GM23248 (cell line): ENCODE data around the gene SMIM36. TPM values are rescaled to one million over a fixed set of nuclear protein-coding genes. Genes with fewer than 3 reads are reported as not detected.
A peak's percentile ranks its signal among the peaks of the same experiment; 100 is the strongest.

Source experiments
- DNase-seq: peaks from one replicate; pipeline ENCODE4 v3.0.0-alpha.2; 2015
- H2AFZ ChIP-seq: fragments of 200-600 bp; sonication (generic); 2 replicates; pipeline ENCODE4 v1.6.1; 2016; ENCODE audit warnings: antibody characterized with exemption
- H3F3A ChIP-seq: fragments of 200-600 bp; sonication (generic); 2 replicates; pipeline ENCODE4 v1.6.1; 2016; ENCODE audit warnings: mild to moderate bottlenecking, antibody characterized with exemption, mixed run types; ENCODE audit not compliant: insufficient read depth
- H3K27ac ChIP-seq: fragments of 200-600 bp; sonication (generic); 2 replicates; pipeline ENCODE4 v1.5.1; 2016; ENCODE audit warnings: mild to moderate bottlenecking
- H3K27me3 ChIP-seq: fragments of 200-600 bp; sonication (generic); replicated peaks from 2 replicates; pipeline ENCODE4 v1.6.1; 2016; ENCODE audit warnings: mild to moderate bottlenecking; ENCODE audit not compliant: insufficient read depth
- H3K36me3 ChIP-seq: fragments of 200-600 bp; sonication (generic); 2 replicates; pipeline ENCODE4 v1.6.1; 2016; ENCODE audit warnings: low read depth, mild to moderate bottlenecking
- H3K4me1 ChIP-seq: fragments of 200-600 bp; sonication (generic); 2 replicates; pipeline ENCODE4 v1.6.1; 2016; ENCODE audit warnings: mild to moderate bottlenecking; ENCODE audit not compliant: insufficient read depth
- H3K4me2 ChIP-seq: fragments of 200-600 bp; sonication (generic); one replicate; pipeline ENCODE4 v1.6.1; 2016; ENCODE audit warnings: mild to moderate bottlenecking; ENCODE audit not compliant: unreplicated experiment
- H3K4me3 ChIP-seq: fragments of 200-600 bp; sonication (generic); 2 replicates; pipeline ENCODE4 v1.5.1; 2016; ENCODE audit warnings: mild to moderate bottlenecking
- H3K79me2 ChIP-seq: fragments of 200-600 bp; sonication (generic); 2 replicates; pipeline ENCODE4 v1.6.1; 2016; ENCODE audit warnings: mild to moderate bottlenecking; ENCODE audit not compliant: insufficient read depth
- H3K9ac ChIP-seq: fragments of 200-600 bp; sonication (generic); 2 replicates; pipeline ENCODE4 v1.6.1; 2016; ENCODE audit warnings: mild to moderate bottlenecking
- H3K9me2 ChIP-seq: fragments of 200-600 bp; sonication (generic); 2 replicates; pipeline ENCODE4 v1.6.1; 2016; ENCODE audit warnings: mixed run types, mild to moderate bottlenecking, moderate library complexity; ENCODE audit not compliant: insufficient read depth
- H3K9me3 ChIP-seq: fragments of 200-600 bp; sonication (generic); one replicate; pipeline ENCODE4 v1.6.1; 2017; ENCODE audit warnings: low read depth
- H4K20me1 ChIP-seq: fragments of 200-600 bp; sonication (generic); 2 replicates; pipeline ENCODE4 v1.6.0; 2016; ENCODE audit not compliant: insufficient read depth
- EZH2 ChIP-seq: fragments of 200-600 bp; sonication (generic); IDR thresholded peaks from 2 replicates; pipeline ENCODE4 v1.6.1; 2018; ENCODE audit warnings: antibody characterized with exemption, mild to moderate bottlenecking; ENCODE audit not compliant: insufficient read depth, poor library complexity, severe bottlenecking
- EZH2phosphoT487 ChIP-seq: fragments of 200-600 bp; sonication (generic); IDR thresholded peaks from 2 replicates; pipeline ENCODE4 v1.6.1; 2018; ENCODE audit warnings: antibody characterized with exemption, moderate library complexity, mild to moderate bottlenecking, low read depth; ENCODE audit not compliant: insufficient read depth
- WGBS, 2 experiments: methylation state at CpG; one replicate each; pipeline ENCODE4 v1.1.6; 2015 to 2017; ENCODE audit warnings: low lambda C conversion rate in 2 of 2, low coverage in 1 of 2; ENCODE audit errors: missing lambda C conversion rate in 2 of 2; 5-methylcytosine and 5-hydroxymethylcytosine counted together
- in situ Hi-C: fragments of 300-500 bp; cut with MboI; formaldehyde crosslinking; loops from 2 replicates; pipeline ENCODE4 v1.15.0; 2020
- polyA plus RNA-seq: library from polyadenylated mRNA; unstranded; fragments of >200 nt; fragmentation: Nextera tagmentation; extraction: Ambion mirVana; gene quantifications from 2 replicates; pipeline ENCODE4 v1.2.1, GENCODE V29; 2016
- total RNA-seq: library from RNA; depleted of rRNA; stranded (reverse); fragments of >200 nt; shearing (Covaris generic); gene quantifications from 2 replicates; pipeline ENCODE4 v1.2.3, GENCODE V29; 2014

Gene SMIM36
- total and polyA plus RNA-seq, 2 experiments from 2014 or later = not detected

DNA sequence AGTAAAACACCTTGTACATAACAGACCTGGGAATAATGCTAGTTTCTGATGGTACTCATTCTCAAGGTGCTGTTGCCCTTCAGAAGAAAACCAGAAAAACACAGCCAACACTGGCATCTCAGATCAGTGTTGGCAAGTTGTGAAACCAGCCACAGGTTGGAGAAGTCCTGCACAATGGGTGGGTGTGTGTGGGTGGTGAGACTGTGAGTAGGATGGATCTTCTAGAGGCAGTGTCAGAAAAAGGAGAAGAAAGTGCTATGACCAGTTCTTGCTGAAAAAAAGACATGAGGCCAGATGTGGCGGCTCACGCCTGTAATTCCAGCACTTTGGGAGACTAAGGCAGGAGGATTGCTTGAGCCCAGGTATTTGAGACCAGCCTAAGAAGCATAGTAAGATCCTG, 35.2 kb upstream of the SMIM36 start:
- in situ Hi-C loops = no loop called here
- TF ChIP-seq EZH2 = no peak
- TF ChIP-seq EZH2phosphoT487 = no peak
- Histone ChIP-seq H3K4me2 (no peak overlapping the region), H2AFZ (no peak overlapping the region), H3K36me3 (no peaks in the 10 kb centered on the region), H3K9me3 (no peaks in the 10 kb centered on the region), H3K27me3 (no peaks in the 10 kb centered on the region), H3K27ac (peak overlapping the region; percentile 37), H3K9me2 (no peaks in the 10 kb centered on the region), H4K20me1 (no peaks in the 10 kb centered on the region), H3K4me1 (peaks cover 13% of the 10 kb centered on the region), H3K9ac (no peak overlapping the region), H3K79me2 (no peaks in the 10 kb centered on the region), H3F3A (peaks cover 11% of the 10 kb centered on the region; the same call in 1 of the 2 replicates), H3K4me3 (no peak overlapping the region)
- WGBS, 2 experiments = 96% methylated on average over 2 of the region's 2 CpGs
- no peak for DNase-seq

DNA sequence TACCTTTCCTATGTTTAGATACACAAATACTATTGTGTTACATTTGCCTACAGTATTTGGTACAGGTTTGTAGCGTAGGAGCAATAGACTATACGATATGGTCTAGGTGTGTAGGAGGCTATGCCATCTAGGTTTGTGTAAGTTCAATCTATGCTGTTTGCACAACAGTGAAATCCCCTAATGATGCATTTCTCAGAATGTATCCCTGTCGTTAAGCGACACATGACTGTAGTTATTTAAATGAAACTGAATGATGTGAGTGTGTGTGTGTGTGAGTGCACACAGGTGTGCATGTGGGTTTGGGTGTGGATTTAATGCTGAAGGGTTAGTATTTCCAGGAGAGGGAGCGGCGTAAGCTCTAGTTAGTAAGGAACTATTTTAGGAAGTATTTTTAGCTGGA, 34.6 kb upstream of the SMIM36 start:
- no peaks in the 10 kb centered on the region for H3K27me3 ChIP-seq
- DNase-seq = no peak
- no peaks in the 10 kb centered on the region for H3K9me3 ChIP-seq
- no peak overlapping the region for H3K9ac ChIP-seq
- no peaks in the 10 kb centered on the region for H3K36me3 ChIP-seq
- 64 to 69% methylated on average over 6 of the region's 6 CpGs for WGBS, 2 experiments
- in situ Hi-C loops = no loop called here
- H3K4me3 ChIP-seq = no peak overlapping the region
- H3K9me2 ChIP-seq = no peaks in the 10 kb centered on the region
- no peak overlapping the region for H3K27ac ChIP-seq
- peaks cover 11% of the 10 kb centered on the region; the same call in 1 of the 2 replicates for H3F3A ChIP-seq
- no peaks in the 10 kb centered on the region for H4K20me1 ChIP-seq
- H3K4me2 ChIP-seq = no peak overlapping the region
- H3K79me2 ChIP-seq = no peaks in the 10 kb centered on the region
- no peak overlapping the region for H2AFZ ChIP-seq
- TF ChIP-seq EZH2phosphoT487 = no peak
- no peak for TF ChIP-seq EZH2
- peaks cover 13% of the 10 kb centered on the region for H3K4me1 ChIP-seq

DNA sequence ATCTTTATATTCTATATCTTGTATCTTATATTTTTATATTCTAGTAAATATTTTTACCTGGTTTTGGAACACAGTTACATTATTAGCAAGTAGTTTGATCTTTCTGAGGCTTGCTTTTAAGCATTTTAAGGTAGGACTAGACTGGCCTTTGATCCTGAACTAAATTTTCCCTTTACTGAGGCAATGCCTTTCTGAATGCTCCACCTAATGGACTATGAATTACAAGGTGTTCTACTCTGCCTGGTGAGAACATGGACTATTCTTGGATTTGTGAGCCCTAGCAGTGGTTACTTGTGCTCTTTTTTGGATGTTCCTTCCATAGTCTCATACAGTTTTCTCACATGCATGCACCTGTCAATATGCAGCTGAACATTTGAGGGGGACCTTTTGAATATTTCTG, 32.5 kb upstream of the SMIM36 start:
- H3K9ac ChIP-seq = no peak overlapping the region
- TF ChIP-seq EZH2phosphoT487 (no peak), EZH2 (no peak)
- in situ Hi-C loops = no loop called here

DNA sequence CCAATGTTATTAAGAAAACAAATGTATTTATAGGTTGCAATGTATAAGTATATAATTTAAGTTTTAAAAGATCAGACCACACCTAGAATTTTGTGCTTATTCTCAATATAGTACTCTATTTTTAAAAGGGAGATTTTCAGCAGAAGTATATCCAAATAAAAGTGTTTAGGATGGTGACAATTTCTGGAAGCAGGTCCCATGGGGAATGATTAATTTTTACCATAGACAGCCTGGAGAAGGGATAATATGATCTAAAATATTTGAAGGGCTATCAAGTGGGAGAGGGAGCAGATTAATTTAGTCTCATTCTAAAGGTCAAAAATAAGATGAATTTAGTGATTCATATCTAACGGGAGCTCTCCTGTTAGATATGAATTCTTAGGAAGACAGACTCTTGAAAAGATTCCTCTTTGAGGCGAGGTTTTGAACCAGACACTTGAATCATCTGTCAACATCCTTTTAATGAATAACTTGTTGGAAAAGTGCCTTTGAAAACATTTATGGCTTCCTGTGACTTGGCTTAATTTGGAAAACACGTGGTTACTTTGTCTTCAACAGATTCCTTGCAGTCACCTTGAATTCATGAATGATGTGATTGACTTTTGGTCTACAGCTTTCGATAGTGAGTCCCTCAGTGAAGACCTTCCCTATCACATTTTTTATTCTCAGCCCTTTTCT, 29.3 kb upstream of the SMIM36 start:
- Histone ChIP-seq H3K27ac (peak overlapping the region; percentile 30; the same call in 1 of the 2 replicates), H3K79me2 (no peaks in the 10 kb centered on the region), H4K20me1 (no peaks in the 10 kb centered on the region), H3K36me3 (no peaks in the 10 kb centered on the region), H3K4me2 (peak overlapping the region; percentile 51), H3K9ac (no peak overlapping the region), H3F3A (peaks cover 8% of the 10 kb centered on the region), H3K9me3 (no peaks in the 10 kb centered on the region), H3K9me2 (no peaks in the 10 kb centered on the region), H3K4me3 (no peak overlapping the region; the same call in 1 of the 2 replicates), H3K4me1 (peaks cover 6% of the 10 kb centered on the region), H2AFZ (no peak overlapping the region), H3K27me3 (no peaks in the 10 kb centered on the region)
- 25 to 26% methylated on average over 4 of the region's 4 CpGs for WGBS, 2 experiments
- in situ Hi-C loops = no loop called here
- peak; percentile 86 for DNase-seq
- TF ChIP-seq EZH2phosphoT487 = no peak
- no peak for TF ChIP-seq EZH2

More for the DNA sequence above, 32.5 kb upstream of the SMIM36 start:
- no peak for DNase-seq
- Histone ChIP-seq H3K27ac (no peak overlapping the region), H3K9me2 (no peaks in the 10 kb centered on the region), H3K36me3 (no peaks in the 10 kb centered on the region), H3F3A (peaks cover 19% of the 10 kb centered on the region), H3K9me3 (no peaks in the 10 kb centered on the region), H4K20me1 (no peaks in the 10 kb centered on the region), H3K4me3 (no peak overlapping the region), H3K4me2 (no peak overlapping the region), H2AFZ (no peak overlapping the region), H3K79me2 (no peaks in the 10 kb centered on the region), H3K4me1 (peaks cover 19% of the 10 kb centered on the region), H3K27me3 (no peaks in the 10 kb centered on the region)
